GM23338 (cell line): Measurements from ENCODE around the gene ZDHHC20. TPM values are rescaled to one million over a fixed set of nuclear protein-coding genes. Genes with fewer than 3 reads are reported as not detected.

Experiments used
- ATAC-seq: fragments of 200-7000 bp; cut with Tn5 transposase; 3 replicates; pipeline ENCODE4 v1.9.1; 2020
- DNase-seq: peaks from one replicate; pipeline ENCODE4 v3.0.0-alpha.2; 2015; ENCODE audit warnings: low spot score
- H2AFZ ChIP-seq: fragments of 200-600 bp; sonication (generic); 2 replicates; pipeline ENCODE4 v1.8.0; 2016; ENCODE audit warnings: antibody characterized with exemption, mild to moderate bottlenecking, moderate library complexity
- H3F3A ChIP-seq: fragments of 200-600 bp; sonication (generic); replicated peaks from 2 replicates; pipeline ENCODE4 v1.8.0; 2017; ENCODE audit warnings: antibody characterized with exemption, mixed run types, low read depth
- H3K27ac ChIP-seq: fragments of 200-600 bp; sonication (generic); 2 replicates; pipeline ENCODE4 v1.6.1; 2016; ENCODE audit warnings: low read depth
- H3K27me3 ChIP-seq: fragments of 200-600 bp; sonication (generic); 2 replicates; pipeline ENCODE4 v1.8.0; 2016; ENCODE audit warnings: mild to moderate bottlenecking, mixed run types, moderate library complexity; ENCODE audit not compliant: insufficient read depth
- H3K36me3 ChIP-seq: fragments of 200-600 bp; sonication (generic); 2 replicates; pipeline ENCODE4 v1.8.0; 2016; ENCODE audit warnings: mild to moderate bottlenecking; ENCODE audit not compliant: insufficient read depth
- H3K4me1 ChIP-seq: fragments of 200-600 bp; sonication (generic); 2 replicates; pipeline ENCODE4 v1.8.0; 2016; ENCODE audit warnings: mild to moderate bottlenecking, moderate library complexity; ENCODE audit not compliant: insufficient read depth
- H3K4me2 ChIP-seq: fragments of 200-600 bp; sonication (generic); 2 replicates; pipeline ENCODE4 v1.7.1; 2017; ENCODE audit warnings: mixed run types
- H3K4me3 ChIP-seq: fragments of 200-600 bp; sonication (generic); 2 replicates; pipeline ENCODE4 v1.6.1; 2016; ENCODE audit warnings: mixed run types
- H3K79me2 ChIP-seq: fragments of 200-600 bp; sonication (generic); replicated peaks from 2 replicates; pipeline ENCODE4 v1.8.0; 2017; ENCODE audit warnings: mild to moderate bottlenecking; ENCODE audit not compliant: insufficient read depth
- H3K9me2 ChIP-seq: fragments of 200-600 bp; sonication (generic); 2 replicates; pipeline ENCODE4 v1.8.0; 2017; ENCODE audit not compliant: insufficient read depth
- H4K20me1 ChIP-seq: fragments of 200-600 bp; sonication (generic); replicated peaks from 2 replicates; pipeline ENCODE4 v1.8.0; 2017; ENCODE audit warnings: mild to moderate bottlenecking; ENCODE audit not compliant: insufficient read depth
- H3K27ac Mint-ChIP-seq: 2 replicates; pipeline ENCODE4 v1.8.0; 2020; ENCODE audit warnings: inconsistent platforms, mild to moderate bottlenecking, moderate library complexity, mixed read lengths
- H3K27me3 Mint-ChIP-seq: 3 replicates; pipeline ENCODE4 v1.8.0; 2022; ENCODE audit warnings: low read depth, mild to moderate bottlenecking, moderate library complexity, mixed read lengths, inconsistent platforms; ENCODE audit not compliant: insufficient read depth, poor library complexity
- H3K36me3 Mint-ChIP-seq: 3 replicates; pipeline ENCODE4 v1.8.0; 2021; ENCODE audit warnings: low read depth, mild to moderate bottlenecking, inconsistent platforms, moderate library complexity, mixed read lengths
- H3K4me1 Mint-ChIP-seq: 3 replicates; pipeline ENCODE4 v1.8.0; 2020; ENCODE audit warnings: mild to moderate bottlenecking, inconsistent platforms, mixed read lengths
- H3K4me3 Mint-ChIP-seq: 3 replicates; pipeline ENCODE4 v1.8.0; 2021; ENCODE audit warnings: moderate library complexity, mild to moderate bottlenecking, inconsistent platforms, mixed read lengths
- H3K9me3 Mint-ChIP-seq: 3 replicates; pipeline ENCODE4 v1.8.0; 2020; ENCODE audit warnings: moderate library complexity, mild to moderate bottlenecking, inconsistent platforms, mixed read lengths
- CREB1 ChIP-seq: fragments of 250-450 bp; sonication (Bioruptor Pico); IDR thresholded peaks from 2 replicates; pipeline ENCODE4 v1.5.0; 2020; ENCODE audit warnings: low read depth, mild to moderate bottlenecking, moderate library complexity
- CTCF ChIP-seq, 2 experiments: fragments of 200-600 bp in 1 of 2; sonication (generic) in 1 of 2; conservative IDR thresholded peaks; 2 replicates each; pipeline versions ENCODE4 v1.5.1 to v1.6.1; 2016 to 2017; ENCODE audit warnings: antibody characterized with exemption in 2 of 2, low read depth in 2 of 2, mild to moderate bottlenecking in 2 of 2, moderate library complexity in 1 of 2
- ETS1 ChIP-seq: IDR thresholded peaks from 2 replicates; pipeline ENCODE4 v1.6.1; 2016; ENCODE audit warnings: antibody characterized with exemption
- EZH2 ChIP-seq: fragments of 200-600 bp; sonication (generic); IDR thresholded peaks from one replicate; pipeline ENCODE4 v1.8.0; 2017; ENCODE audit warnings: antibody characterized with exemption, mild to moderate bottlenecking, low read depth; ENCODE audit not compliant: unreplicated experiment
- EZH2phosphoT487 ChIP-seq: fragments of 200-600 bp; sonication (generic); IDR thresholded peaks from one replicate; pipeline ENCODE4 v1.8.1; 2018; ENCODE audit warnings: antibody characterized with exemption; ENCODE audit not compliant: unreplicated experiment
- JUNB ChIP-seq: IDR thresholded peaks from one replicate; pipeline ENCODE4 v1.6.1; 2016; ENCODE audit warnings: antibody characterized with exemption; ENCODE audit not compliant: unreplicated experiment
- NANOG ChIP-seq: IDR thresholded peaks from 2 replicates; pipeline ENCODE4 v1.6.1; 2016; ENCODE audit warnings: antibody characterized with exemption, borderline replicate concordance
- POLR2AphosphoS5 ChIP-seq: IDR thresholded peaks from 2 replicates; pipeline ENCODE4 v1.6.1; 2016; ENCODE audit warnings: antibody characterized with exemption, low read depth
- REST ChIP-seq: IDR thresholded peaks from one replicate; pipeline ENCODE4 v1.6.1; 2018; ENCODE audit warnings: antibody characterized with exemption; ENCODE audit not compliant: unreplicated experiment
- STAT1 ChIP-seq: IDR thresholded peaks from one replicate; pipeline ENCODE4 v1.6.1; 2016; ENCODE audit warnings: antibody characterized with exemption; ENCODE audit not compliant: unreplicated experiment
- ZNF114 ChIP-seq: fragments of 250-450 bp; sonication (Bioruptor Pico); IDR thresholded peaks from 2 replicates; pipeline ENCODE4 v1.5.0; 2020; ENCODE audit warnings: mild to moderate bottlenecking, moderate library complexity
- ZNF331 ChIP-seq: fragments of 250-450 bp; sonication (Bioruptor Pico); IDR thresholded peaks from 2 replicates; pipeline ENCODE4 v1.5.0; 2020; ENCODE audit warnings: low read depth, mild to moderate bottlenecking, moderate library complexity
- ZNF462 ChIP-seq: fragments of 250-450 bp; sonication (Bioruptor Pico); IDR thresholded peaks from 2 replicates; pipeline ENCODE4 v1.5.0; 2020; ENCODE audit warnings: mild to moderate bottlenecking, moderate library complexity
- polyA plus RNA-seq: library from polyadenylated mRNA; unstranded; fragments of >200 nt; fragmentation: Nextera tagmentation; extraction: Ambion mirVana; gene quantifications from 2 replicates; pipeline ENCODE4 v1.2.1, GENCODE V29; 2016
- total RNA-seq: library from RNA; depleted of rRNA; stranded (reverse); fragments of >200 nt; shearing (Covaris generic); gene quantifications from 2 replicates; pipeline ENCODE4 v1.2.3, GENCODE V29; 2014

Gene ZDHHC20
- total and polyA plus RNA-seq, 2 experiments from 2014 or later, result 37.7 to 119 TPM

DNA sequence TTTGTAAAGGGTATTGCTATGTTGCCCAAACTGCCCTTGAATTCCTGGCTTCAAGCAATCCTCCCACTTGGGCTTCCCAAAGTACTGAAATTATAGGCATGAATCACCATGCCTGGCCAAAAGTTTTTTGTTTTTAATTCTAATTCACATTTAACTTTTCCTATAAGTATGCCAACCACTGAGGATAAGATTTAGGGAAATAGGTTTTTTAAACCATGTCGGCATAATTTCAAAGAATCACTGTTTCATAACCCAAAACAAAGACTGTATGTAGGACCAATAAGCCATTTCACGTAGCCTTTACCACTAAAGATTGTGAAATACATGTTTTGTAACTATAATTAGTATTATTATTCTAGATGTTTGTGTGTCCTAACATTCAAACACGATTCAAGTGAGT, 8.2 kb downstream of the ZDHHC20 start:
- Mint-ChIP-seq H3K36me3 (peaks cover 52% of the 10 kb centered on the region), H3K9me3 (peaks cover 30% of the 10 kb centered on the region)

More for the DNA sequence above, 8.2 kb downstream of the ZDHHC20 start:
- H2AFZ ChIP-seq, result no peak overlapping the region
- H3K4me3 ChIP-seq, result no peak overlapping the region
- no peak for ATAC-seq
- Mint-ChIP-seq H3K4me1 (peaks cover 7% of the 10 kb centered on the region), H3K27me3 (peaks cover 5% of the 10 kb centered on the region), H3K4me3 (no peak overlapping the region), H3K27ac (no peak overlapping the region)
- no peaks in the 10 kb centered on the region for H3K9me2 ChIP-seq
- no peaks in the 10 kb centered on the region for H3F3A ChIP-seq
- H3K27ac ChIP-seq, result no peak overlapping the region
- H3K27me3 ChIP-seq, result no peaks in the 10 kb centered on the region
- H4K20me1 ChIP-seq, result peaks cover 32% of the 10 kb centered on the region
- no peak for DNase-seq
- H3K79me2 ChIP-seq, result peaks cover 82% of the 10 kb centered on the region
- no peaks in the 10 kb centered on the region for H3K36me3 ChIP-seq
- H3K4me1 ChIP-seq, result peaks cover 8% of the 10 kb centered on the region; the same call in 1 of the 2 replicates
- TF ChIP-seq EZH2phosphoT487 (no peak), ZNF462 (CRISPR knock-in tag) (no peak), CTCF (conservative IDR thresholded peaks at IDR 0.05; ENCODE audit: low read depth in 2 of 2) (no peak), STAT1 (no peak), ZNF331 (no peak), JUNB (no peak), CREB1 (no peak), POLR2AphosphoS5 (no peak), REST (no peak), ETS1 (no peak), EZH2 (no peak), NANOG (no peak), ZNF114 (CRISPR knock-in tag) (no peak)
- H3K4me2 ChIP-seq, result no peak overlapping the region
